ENCODE data around the gene GDI2. TPM values are rescaled to one million over a fixed set of nuclear protein-coding genes. Genes with fewer than 3 reads are reported as not detected.

The GDI2 gene
- total and polyA plus RNA-seq, 9 of the 15 experiments (the other 6 are each of a cell fraction or from before 2014, with no cell fraction given), result 262 to 424 (median 287) TPM

DNA sequence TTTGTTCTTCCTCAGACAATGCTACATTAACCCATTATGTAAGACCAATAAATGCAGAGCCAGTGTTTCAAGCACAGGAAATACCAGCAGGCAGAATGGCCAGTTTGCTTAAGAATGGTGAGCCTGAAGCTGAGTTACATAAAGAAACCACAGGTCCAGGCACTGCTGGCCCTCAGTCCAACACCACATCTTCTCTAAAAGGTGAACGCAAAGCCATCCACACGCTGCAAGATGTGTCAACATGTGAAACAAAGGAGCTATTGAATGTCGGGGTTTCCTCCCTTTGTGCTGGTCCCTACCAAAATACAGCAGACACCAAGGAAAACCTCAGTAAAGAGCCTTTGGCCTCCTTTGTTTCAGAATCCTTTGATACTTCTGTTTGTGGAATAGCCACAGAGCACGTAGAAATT lies 64.8 kb downstream of the GDI2 start:
- Histone ChIP-seq H3K9me3 (replicated peaks; ENCODE audit: control insufficient read depth, insufficient read depth, low read depth, low read length) (no peaks in the 10 kb centered on the region), H3K27ac (ENCODE audit: extremely low read depth, low read depth, low read length) (no peak overlapping the region), H3K4me1 (replicated peaks in 1 of 2; ENCODE audit: control insufficient read depth in 2 of 2, insufficient read depth in 2 of 2, low read length in 2 of 2) (no peaks in the 10 kb centered on the region), H4K20me1 (replicated peaks; ENCODE audit: control insufficient read depth, insufficient read depth, low read length) (no peaks in the 10 kb centered on the region), H3K79me2 (ENCODE audit: control insufficient read depth, insufficient read depth, low read length) (peaks cover 3% of the 10 kb centered on the region; the same call in 1 of the 3 replicates), H3K9ac (ENCODE audit: insufficient read depth in 1 of 2, low read depth in 2 of 2, low read length in 2 of 2) (no peak overlapping the region), H3K27me3 (ENCODE audit: control insufficient read depth in 2 of 2, insufficient read depth in 2 of 2, low read length in 2 of 2) (no peaks in the 10 kb centered on the region), H3K4me2 (ENCODE audit: insufficient read depth, low read length) (no peak overlapping the region), H2AFZ (ENCODE audit: low read depth, low read length) (no peak overlapping the region), H3K9me1 (ENCODE audit: control insufficient read depth, insufficient read depth, low read length) (no peaks in the 10 kb centered on the region), H3K4me3 (no peak overlapping the region), H3K36me3 (ENCODE audit: control insufficient read depth, insufficient read depth, low read length) (peaks cover 88% of the 10 kb centered on the region)
- ChIA-PET POLR2A (no interaction called here), CTCF (ENCODE audit: low intra/inter-chr PET ratio) (no interaction called here)
- BruUV-seq (replicated peaks), result no TSS peak
- TF ChIP-seq ZNF316 (IDR thresholded peaks at IDR 0.05) (peak; percentile 32; the same call in 1 of the 2 replicates), C11orf30 (IDR thresholded peaks at IDR 0.05; ENCODE audit: low read depth) (peak; percentile 9; the same call in 1 of the 2 replicates)
- TF ChIP-seq, protein P1, sequence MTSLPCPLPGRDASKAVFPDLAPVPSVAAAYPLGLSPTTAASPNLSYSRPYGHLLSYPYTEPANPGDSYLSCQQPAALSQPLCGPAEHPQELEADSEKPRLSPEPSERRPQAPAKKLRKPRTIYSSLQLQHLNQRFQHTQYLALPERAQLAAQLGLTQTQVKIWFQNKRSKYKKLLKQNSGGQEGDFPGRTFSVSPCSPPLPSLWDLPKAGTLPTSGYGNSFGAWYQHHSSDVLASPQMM (CRISPR knock-in tag; IDR thresholded peaks at IDR 0.05), result no peak
- in situ Hi-C loops (cut with MboI), result no loop called here
- 89% methylated on average over 4 of the region's 4 CpGs for WGBS (ENCODE audit: insufficient coverage, low coverage, missing lambda C conversion rate)
- intact Hi-C loops (cut with micrococcal nuclease), result no loop called here
- ATAC-seq (no peak), DNase-seq (ENCODE audit: extremely low read depth in 1 of 4, low spot score in 3 of 4) (no peak), FAIRE-seq (no peak)

GRCh38 chr10:5746197-5746596 lies 67.0 kb downstream of the GDI2 start:
- H3K9me1 ChIP-seq (ENCODE audit: control insufficient read depth, insufficient read depth, low read length), result no peaks in the 10 kb centered on the region
- ATAC-seq, result no peak
- in situ Hi-C loops (cut with MboI) (no loop called here), intact Hi-C loops (cut with micrococcal nuclease) (no loop called here)
- BruUV-seq (replicated peaks), result no TSS peak
- H3K9ac ChIP-seq (ENCODE audit: insufficient read depth in 1 of 2, low read depth in 2 of 2, low read length in 2 of 2), result no peak overlapping the region
- no peaks in the 10 kb centered on the region for H3K9me3 ChIP-seq (replicated peaks; ENCODE audit: control insufficient read depth, insufficient read depth, low read depth, low read length)
- no peak for FAIRE-seq
- CTCF ChIA-PET (ENCODE audit: low intra/inter-chr PET ratio), result no interaction called here
- whole genome bisulfite sequencing (ENCODE audit: insufficient coverage, low coverage, missing lambda C conversion rate), result 94% methylated on average over 4 of the region's 4 CpGs
- H3K79me2 ChIP-seq (ENCODE audit: control insufficient read depth, insufficient read depth, low read length), result peaks cover 2% of the 10 kb centered on the region; the same call in 1 of the 3 replicates
- DNase-seq (ENCODE audit: extremely low read depth in 1 of 4, low spot score in 3 of 4), result no peak
- no peak overlapping the region for H3K27ac ChIP-seq (ENCODE audit: extremely low read depth, low read depth, low read length)
- no peak overlapping the region for H3K4me2 ChIP-seq (ENCODE audit: insufficient read depth, low read length)
- H3K4me1 ChIP-seq (replicated peaks in 1 of 2; ENCODE audit: control insufficient read depth in 2 of 2, insufficient read depth in 2 of 2, low read length in 2 of 2), result no peaks in the 10 kb centered on the region
- no peak overlapping the region for H3K4me3 ChIP-seq
- H3K36me3 ChIP-seq (ENCODE audit: control insufficient read depth, insufficient read depth, low read length), result peaks cover 90% of the 10 kb centered on the region
- TF ChIP-seq NFIC (IDR thresholded peaks at IDR 0.05), result peak; percentile 22; the same call in 1 of the 2 replicates
- no peak for TF ChIP-seq RB1 (IDR thresholded peaks at IDR 0.05; ENCODE audit: low read depth)
- no peak overlapping the region for H2AFZ ChIP-seq (ENCODE audit: low read depth, low read length)
- H3K27me3 ChIP-seq (ENCODE audit: control insufficient read depth in 2 of 2, insufficient read depth in 2 of 2, low read length in 2 of 2), result no peaks in the 10 kb centered on the region
- POLR2A ChIA-PET, result interaction anchor here (0.6 to 1.0 kb wide), 4 partner anchors 9 to 878 kb away, joined by 3 to 4 read pairs (median 3); no protein-coding TSS in a partner anchor
- H4K20me1 ChIP-seq (replicated peaks; ENCODE audit: control insufficient read depth, insufficient read depth, low read length), result no peaks in the 10 kb centered on the region

Data from K562 (cell line).